Superior temporal gyrus (tissue), 1 donor: ENCODE data around the gene GNAL.
"Not testable (repeated sequence)": the region's sequence is repeated elsewhere in the genome, so short reads cannot be mapped to it uniquely, and the experiment has no call there.

Experiments used
- DNase-seq: peaks from one replicate; pipeline ENCODE4 v3.0.0-alpha.2; 2016; ENCODE audit errors: extremely low spot score

Gene GNAL

GRCh38 chr18:11669271-11669947 lies 19.7 kb upstream of the GNAL start:
- DNase-seq: no peak

- no peak for DNase-seq
Measured at GRCh38 chr18:11669948-11670275, 19.2 kb upstream of the GNAL start.

GRCh38 chr18:11671156-11671555 lies 17.9 kb upstream of the GNAL start:
- DNase-seq: no peak

GRCh38 chr18:11672198-11672597 lies 16.9 kb upstream of the GNAL start:
- no peak for DNase-seq

- no peak for DNase-seq
Measured at GRCh38 chr18:11672846-11673454, 16.1 kb upstream of the GNAL start.

- no peak for DNase-seq
Measured at GRCh38 chr18:11673560-11673959, 15.5 kb upstream of the GNAL start.

- no peak for DNase-seq
Measured at GRCh38 chr18:11674119-11674518, 14.9 kb upstream of the GNAL start.

- no peak for DNase-seq
Measured at GRCh38 chr18:11676386-11676785, 12.7 kb upstream of the GNAL start.

GRCh38 chr18:11676867-11677266 lies 12.2 kb upstream of the GNAL start:
- no peak for DNase-seq

- DNase-seq: no peak
Measured at GRCh38 chr18:11678211-11678610, 10.9 kb upstream of the GNAL start.

GRCh38 chr18:11689669-11690565 lies 853 bp downstream of the GNAL start:
- DNase-seq: no peak

- DNase-seq: not testable (repeated sequence)
Measured at GRCh38 chr18:11690660-11691059, 1.6 kb downstream of the GNAL start.

GRCh38 chr18:11695736-11696135 lies 6.7 kb downstream of the GNAL start:
- DNase-seq: no peak

- DNase-seq: no peak
Measured at GRCh38 chr18:11696451-11696850, 7.4 kb downstream of the GNAL start.

GRCh38 chr18:11700876-11701275 lies 11.8 kb downstream of the GNAL start:
- no peak for DNase-seq

GRCh38 chr18:11710578-11710977 lies 21.5 kb downstream of the GNAL start:
- no peak for DNase-seq

GRCh38 chr18:11713756-11714155 lies 24.7 kb downstream of the GNAL start:
- DNase-seq: no peak

- DNase-seq: no peak
Measured at GRCh38 chr18:11714244-11714918, 25.3 kb downstream of the GNAL start.

- not testable (repeated sequence) for DNase-seq
Measured at GRCh38 chr18:11716767-11717315, 27.8 kb downstream of the GNAL start.

GRCh38 chr18:11719050-11719449 lies 30.0 kb downstream of the GNAL start:
- DNase-seq: no peak

GRCh38 chr18:11719621-11720020 lies 30.6 kb downstream of the GNAL start:
- DNase-seq: no peak

- no peak for DNase-seq
Measured at GRCh38 chr18:11721720-11722119, 32.7 kb downstream of the GNAL start.
